ENCODE measurements around the gene CDC37. TPM values are rescaled to one million over a fixed set of nuclear protein-coding genes. Genes with fewer than 3 reads are reported as not detected.

The CDC37 gene
- total RNA-seq, 4 donors from 2014 or later: 85.3 to 181 (median 119) TPM

DNA sequence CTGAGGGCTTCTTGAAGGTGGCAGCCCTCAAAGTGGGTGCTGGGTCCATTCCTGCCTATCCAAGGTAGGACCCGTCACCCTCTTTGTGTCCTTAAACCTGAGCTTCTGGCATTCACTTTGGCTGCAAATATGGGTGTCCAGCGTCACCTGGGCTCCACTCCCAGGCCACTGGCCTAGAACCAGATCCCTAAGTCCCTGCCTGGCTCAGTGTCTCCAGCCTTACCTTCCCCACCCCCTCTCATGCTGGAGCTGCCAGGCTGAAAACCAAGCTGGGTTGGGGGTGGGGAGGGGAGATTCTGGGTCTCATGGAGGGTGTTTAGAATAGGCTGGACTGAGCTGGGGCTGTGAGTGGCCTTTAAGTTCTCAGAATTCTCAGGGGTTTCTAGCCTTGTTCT, 29.4 kb upstream of the CDC37 start:
- no peak for TF ChIP-seq CTCF (IDR thresholded peaks at IDR 0.05; ENCODE audit: low read depth)

- no peak for TF ChIP-seq CTCF (IDR thresholded peaks at IDR 0.05; ENCODE audit: low read depth)
These were observed 28.8 kb upstream of the CDC37 start for GRCh38 chr19:10431943-10432735.

- TF ChIP-seq CTCF (IDR thresholded peaks at IDR 0.05; ENCODE audit: low read depth): no peak
These were observed 28.1 kb upstream of the CDC37 start for GRCh38 chr19:10431254-10431942.

GRCh38 chr19:10430505-10431253, 27.3 kb upstream of the CDC37 start:
- no peak for TF ChIP-seq CTCF (IDR thresholded peaks at IDR 0.05; ENCODE audit: low read depth)

- no peak for TF ChIP-seq CTCF (IDR thresholded peaks at IDR 0.05; ENCODE audit: low read depth)
These were observed 25.6 kb upstream of the CDC37 start for GRCh38 chr19:10428996-10429381.

- no peak for TF ChIP-seq CTCF (IDR thresholded peaks at IDR 0.05; ENCODE audit: low read depth)
These were observed 23.8 kb upstream of the CDC37 start for GRCh38 chr19:10427169-10427568.
